ENCODE data around the gene KIF4A.

DNA sequence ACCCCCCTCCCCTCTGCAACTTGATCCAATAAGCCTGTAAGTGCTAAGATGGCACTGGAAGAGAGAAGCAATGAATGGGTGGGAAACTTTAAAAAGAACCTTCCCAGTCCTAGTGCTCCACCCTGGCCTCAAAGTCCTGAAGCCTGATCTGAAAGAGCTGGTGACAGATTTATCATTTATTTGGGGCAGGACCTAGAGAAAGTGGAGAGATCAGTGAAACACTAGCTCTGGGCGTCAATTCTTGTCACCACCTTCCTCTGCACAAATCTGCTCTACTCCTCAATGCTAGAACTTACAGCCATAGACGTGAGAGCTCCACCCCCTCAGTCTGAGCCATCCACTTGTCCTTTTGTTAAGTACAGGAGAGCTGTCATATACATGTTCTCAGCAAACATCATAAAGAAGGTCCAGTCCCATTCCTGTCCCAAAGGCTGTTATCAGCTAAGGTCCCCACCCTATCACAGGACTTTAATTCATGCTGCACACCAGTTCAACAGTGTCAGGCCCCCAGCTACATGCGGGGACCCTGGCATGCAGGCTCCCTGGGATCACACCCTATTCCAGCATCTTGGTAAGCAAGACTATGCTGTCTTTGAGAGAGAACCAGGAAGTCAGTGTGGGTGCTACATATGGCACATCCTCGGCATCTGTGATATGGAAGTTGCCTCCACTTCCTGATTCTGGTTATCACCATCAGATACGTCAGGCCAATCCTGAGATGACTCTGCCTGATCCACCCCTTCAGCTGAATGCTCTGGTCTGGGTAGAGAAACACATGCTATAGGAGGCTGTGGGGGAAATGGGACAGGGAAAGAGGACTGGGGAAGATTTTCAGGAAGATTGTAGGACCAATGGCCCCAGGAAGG, 32.2 kb upstream of the KIF4A start:
- TF ChIP-seq, protein P1, sequence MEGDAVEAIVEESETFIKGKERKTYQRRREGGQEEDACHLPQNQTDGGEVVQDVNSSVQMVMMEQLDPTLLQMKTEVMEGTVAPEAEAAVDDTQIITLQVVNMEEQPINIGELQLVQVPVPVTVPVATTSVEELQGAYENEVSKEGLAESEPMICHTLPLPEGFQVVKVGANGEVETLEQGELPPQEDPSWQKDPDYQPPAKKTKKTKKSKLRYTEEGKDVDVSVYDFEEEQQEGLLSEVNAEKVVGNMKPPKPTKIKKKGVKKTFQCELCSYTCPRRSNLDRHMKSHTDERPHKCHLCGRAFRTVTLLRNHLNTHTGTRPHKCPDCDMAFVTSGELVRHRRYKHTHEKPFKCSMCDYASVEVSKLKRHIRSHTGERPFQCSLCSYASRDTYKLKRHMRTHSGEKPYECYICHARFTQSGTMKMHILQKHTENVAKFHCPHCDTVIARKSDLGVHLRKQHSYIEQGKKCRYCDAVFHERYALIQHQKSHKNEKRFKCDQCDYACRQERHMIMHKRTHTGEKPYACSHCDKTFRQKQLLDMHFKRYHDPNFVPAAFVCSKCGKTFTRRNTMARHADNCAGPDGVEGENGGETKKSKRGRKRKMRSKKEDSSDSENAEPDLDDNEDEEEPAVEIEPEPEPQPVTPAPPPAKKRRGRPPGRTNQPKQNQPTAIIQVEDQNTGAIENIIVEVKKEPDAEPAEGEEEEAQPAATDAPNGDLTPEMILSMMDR (IDR thresholded peaks at IDR 0.05; ENCODE audit: insufficient read depth, low read depth, low read length), result no peak
- no peak for TF ChIP-seq EZH2 (IDR thresholded peaks at IDR 0.05; ENCODE audit: insufficient read depth, low read length)

Measured in astrocyte (in vitro differentiated cells and primary cell).